C4-2B (cell line): Measurements from ENCODE around the gene KLHL2.

Experiments
- ZFX ChIP-seq: fragments of 450-650 bp; IDR thresholded peaks from 2 replicates; pipeline ENCODE4 v1.6.1; 2017
- TF ChIP-seq, protein P1 (sequence below): fragments of 450-650 bp; conservative IDR thresholded peaks from 2 replicates; pipeline ENCODE4 v1.5.1; 2017; ENCODE audit warnings: mild to moderate bottlenecking

DNA sequence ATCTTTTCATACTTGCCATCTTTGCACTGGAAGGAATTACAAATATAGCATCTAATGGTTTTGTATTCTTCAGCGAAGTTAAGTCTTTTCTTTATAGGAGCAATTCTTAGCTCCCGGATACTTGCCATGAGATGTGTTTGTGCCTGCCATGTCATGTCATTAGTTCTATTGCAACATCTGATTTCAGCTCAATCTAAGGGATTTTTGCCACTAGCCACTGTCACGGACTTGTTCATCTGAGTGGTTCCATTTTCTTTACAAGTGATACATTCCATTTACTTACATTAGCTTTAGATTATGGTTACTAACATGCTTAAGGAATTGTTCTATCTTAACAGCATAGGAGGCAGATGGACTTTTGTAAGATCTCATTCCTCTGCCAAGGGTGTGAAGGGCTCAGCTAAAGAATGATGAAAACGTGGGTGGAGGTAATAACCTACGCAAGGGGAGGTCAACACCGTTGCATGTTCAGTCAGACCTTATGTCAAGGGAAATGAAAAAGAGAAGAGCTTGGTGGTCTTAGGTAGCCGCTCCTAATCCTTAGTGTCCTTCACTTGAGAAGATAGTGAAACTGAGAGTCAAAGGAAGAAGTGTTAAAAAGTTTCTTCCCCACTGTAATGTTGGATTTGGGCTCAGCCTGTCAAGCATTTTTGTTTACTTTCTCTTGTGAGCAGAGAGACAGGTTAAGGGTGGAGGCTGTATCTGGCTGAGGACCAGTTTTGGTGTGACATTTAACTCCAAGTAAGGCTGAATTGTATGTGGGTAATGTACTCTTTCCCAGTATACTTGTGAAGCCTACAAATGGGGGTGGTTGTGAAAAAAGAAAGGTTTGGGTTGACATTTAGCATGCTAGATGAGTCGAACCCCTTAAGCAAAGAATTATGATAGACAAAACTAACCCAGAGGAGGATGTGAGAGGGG, 3.6 kb upstream of the KLHL2 start:
- TF ChIP-seq, protein P1, sequence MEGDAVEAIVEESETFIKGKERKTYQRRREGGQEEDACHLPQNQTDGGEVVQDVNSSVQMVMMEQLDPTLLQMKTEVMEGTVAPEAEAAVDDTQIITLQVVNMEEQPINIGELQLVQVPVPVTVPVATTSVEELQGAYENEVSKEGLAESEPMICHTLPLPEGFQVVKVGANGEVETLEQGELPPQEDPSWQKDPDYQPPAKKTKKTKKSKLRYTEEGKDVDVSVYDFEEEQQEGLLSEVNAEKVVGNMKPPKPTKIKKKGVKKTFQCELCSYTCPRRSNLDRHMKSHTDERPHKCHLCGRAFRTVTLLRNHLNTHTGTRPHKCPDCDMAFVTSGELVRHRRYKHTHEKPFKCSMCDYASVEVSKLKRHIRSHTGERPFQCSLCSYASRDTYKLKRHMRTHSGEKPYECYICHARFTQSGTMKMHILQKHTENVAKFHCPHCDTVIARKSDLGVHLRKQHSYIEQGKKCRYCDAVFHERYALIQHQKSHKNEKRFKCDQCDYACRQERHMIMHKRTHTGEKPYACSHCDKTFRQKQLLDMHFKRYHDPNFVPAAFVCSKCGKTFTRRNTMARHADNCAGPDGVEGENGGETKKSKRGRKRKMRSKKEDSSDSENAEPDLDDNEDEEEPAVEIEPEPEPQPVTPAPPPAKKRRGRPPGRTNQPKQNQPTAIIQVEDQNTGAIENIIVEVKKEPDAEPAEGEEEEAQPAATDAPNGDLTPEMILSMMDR: no peak
- TF ChIP-seq ZFX: no peak
